NCI-H82 (cell line): ENCODE data around the gene PDZD8.
"Not testable (repeated sequence)": the region's sequence is repeated elsewhere in the genome, so short reads cannot be mapped to it uniquely, and the experiment has no call there.

Experiments used
- DNase-seq: peaks from one replicate; lab custom pipeline; 2025; lab: John Stamatoyannopoulos, UW

Gene PDZD8

GRCh38 chr10:117254774-117255735 is 120.2 kb downstream of the PDZD8 start:
- no peak for DNase-seq

GRCh38 chr10:117254338-117254737 is 120.9 kb downstream of the PDZD8 start:
- DNase-seq, result no peak

DNA sequence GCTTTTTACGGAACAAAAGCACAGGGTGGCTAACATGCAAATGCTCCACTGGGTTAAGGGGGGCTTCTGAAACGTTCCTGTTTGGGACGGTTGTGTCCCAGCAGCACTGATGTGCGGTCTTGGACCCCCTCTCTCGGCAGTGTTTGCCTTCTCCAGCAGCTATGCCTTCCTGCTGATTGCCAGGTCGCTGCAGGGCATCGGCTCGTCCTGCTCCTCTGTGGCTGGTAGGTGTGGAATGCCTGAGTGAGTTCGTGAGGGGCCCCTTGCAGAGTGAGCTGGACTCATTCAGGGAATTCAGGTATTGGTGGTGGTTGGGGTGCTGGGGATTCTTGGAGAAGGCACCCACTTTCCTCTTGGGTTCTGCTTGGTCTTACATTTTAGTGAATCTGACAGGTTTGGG is 121.3 kb downstream of the PDZD8 start:
- DNase-seq, result no peak

- DNase-seq, result no peak
Observed at GRCh38 chr10:117250411-117250810, 124.8 kb downstream of the PDZD8 start.

DNA sequence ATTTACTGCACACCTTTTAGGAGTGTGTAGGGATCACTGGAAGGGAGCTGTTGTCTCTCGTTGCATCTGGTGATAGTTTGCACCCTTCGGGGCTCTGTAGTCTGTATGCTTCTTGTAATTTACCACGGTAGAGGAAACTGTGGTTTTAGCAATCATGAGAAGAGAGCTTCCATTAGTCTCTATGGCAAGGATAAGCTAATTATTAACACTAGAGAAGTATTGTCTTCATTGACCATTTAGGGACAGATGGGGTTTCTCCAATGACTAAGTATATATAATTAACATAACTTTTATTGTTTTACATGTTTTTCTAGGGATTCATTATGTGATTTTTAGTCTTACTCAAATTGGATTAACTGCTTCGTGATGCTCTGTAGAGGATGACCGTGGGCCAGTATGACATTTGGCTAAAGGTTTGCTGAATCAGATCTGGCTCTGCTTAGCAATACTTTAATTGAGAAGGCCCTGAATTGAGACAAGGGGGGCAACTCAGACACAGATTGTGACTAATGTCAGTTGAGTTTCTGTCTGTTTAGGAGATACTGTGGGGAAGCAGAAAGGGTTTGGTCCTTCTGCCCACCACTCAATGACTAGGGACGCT is 125.6 kb downstream of the PDZD8 start:
- DNase-seq, result no peak

- no peak for DNase-seq
Observed at GRCh38 chr10:117248750-117249465, 126.3 kb downstream of the PDZD8 start.

DNA sequence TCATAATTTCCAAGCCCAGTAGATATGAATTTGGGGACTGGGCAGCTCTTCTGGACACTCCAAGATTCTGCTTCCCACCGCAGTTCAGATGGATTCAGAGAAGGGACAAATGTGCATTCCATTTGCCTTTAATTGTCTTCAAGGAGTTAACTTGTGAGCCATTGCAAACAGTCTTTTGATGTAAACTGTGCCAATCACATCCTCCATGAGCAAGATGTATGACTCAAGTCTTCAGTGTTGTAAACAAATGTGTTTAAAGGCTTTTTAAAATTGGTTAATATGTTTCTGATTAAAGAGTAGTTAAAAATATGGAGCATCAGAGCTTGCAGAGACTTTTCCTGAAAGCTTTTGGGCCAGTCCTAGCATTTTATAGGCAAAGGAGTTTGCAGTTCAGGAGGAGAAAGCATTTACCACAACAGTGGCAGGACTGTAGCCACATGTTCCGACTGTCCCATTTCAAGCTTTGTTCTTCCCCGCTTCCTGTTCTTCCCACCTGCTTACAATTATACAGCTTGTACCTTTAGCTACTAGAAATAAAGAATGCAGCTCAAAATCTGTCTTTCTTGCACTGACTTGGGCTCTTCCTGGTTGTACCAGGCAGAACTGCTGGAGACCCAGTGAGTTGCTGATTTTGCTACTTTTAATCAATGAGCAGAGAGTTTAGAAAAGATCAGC is 128.1 kb downstream of the PDZD8 start:
- no peak for DNase-seq

GRCh38 chr10:117242463-117242832 is 132.8 kb downstream of the PDZD8 start:
- DNase-seq, result no peak

- DNase-seq, result no peak
Observed at GRCh38 chr10:117241541-117242462, 133.4 kb downstream of the PDZD8 start.

DNA sequence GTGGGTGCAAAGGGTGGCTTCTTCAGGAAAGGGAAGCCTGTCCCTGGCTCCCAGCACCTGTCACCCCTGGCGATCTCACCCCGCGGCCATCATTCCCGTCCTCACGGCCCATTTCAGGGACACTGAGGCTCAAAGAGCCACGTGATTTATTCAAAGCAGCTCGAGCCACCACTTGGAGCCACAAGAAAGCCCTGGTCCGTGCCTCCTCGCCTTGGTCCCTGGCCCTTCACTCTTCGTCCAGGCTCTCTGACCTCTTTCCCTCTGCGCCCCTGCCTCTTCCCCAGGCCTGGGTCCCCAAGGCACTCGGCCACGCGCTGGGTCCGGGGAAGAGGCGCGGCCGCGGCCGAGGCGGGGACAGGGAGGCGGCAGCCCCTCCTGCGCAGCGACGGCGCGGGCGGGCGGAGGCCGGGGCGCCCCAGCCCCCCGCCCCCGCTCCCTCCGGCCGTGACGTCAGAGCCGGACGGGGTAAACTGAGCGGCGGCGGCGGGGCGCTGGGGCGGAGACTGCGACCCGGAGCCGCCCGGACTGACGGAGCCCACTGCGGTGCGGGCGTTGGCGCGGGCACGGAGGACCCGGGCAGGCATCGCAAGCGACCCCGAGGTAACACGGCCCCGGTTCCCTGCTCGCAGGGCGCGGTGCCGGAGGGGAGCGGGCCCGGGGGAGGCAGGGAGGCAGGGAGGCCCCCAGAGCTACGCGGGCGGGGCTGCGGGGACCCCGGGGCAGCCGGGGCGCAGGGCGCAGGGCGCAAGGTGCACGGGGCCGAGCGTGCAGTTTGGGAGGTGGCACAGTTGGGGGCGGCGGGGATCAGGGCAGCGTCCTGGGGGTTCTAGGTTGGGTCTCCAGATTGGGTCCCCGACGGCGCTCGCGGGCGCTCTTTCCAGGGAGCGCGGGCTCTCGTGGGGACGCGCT is 134.4 kb downstream of the PDZD8 start, which contains the start of gene SLC18A2:
Gene SLC18A2, plus strand, starts transcription at position 494 of the 909 bp plus-strand sequence. CDS start 580 bp downstream, outside the sequence.
- no peak for DNase-seq

DNA sequence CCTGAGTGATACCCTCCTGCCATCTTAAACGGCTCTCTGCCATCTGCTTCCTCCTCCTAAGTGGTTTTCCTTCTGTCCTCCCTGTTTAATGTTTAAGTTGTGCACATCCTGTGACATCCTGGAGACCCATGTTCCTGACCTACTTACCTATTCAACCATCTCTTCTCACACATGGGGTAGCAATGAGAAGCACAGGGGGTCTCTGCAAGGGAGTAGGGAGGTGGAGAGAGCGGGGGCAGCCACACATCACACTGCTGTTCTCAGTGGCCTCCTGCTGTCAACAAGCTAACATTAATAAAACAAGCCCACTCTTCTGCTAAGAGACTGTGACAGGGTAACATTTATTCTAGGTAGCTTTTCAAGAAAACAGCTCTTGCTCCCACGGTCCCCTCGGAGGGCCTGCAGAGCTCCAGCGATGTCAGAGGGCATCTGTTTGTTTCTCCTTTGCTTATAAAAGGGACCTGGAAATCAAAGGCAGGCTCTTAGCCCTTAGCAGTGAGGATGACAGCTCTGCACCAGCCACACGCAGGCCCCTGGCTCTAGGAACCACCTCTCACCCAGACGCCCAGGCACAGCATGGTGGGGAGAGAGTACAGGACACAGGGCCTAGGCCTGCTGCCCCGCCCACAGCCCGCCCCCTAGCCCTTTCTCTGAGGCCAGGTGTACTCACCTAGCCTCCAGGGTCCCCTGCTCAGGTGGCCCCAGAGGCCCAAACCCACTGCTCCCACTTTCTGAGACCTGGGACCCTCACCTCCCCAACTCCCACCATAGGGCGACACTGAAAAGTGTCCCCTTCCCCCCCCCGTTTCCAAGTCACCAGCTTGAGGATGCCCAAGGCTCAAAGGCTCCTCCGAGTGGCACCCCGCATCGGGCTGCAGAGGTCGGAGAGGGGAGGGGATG is 135.3 kb downstream of the PDZD8 start:
- DNase-seq, result no peak

GRCh38 chr10:117239051-117239450 is 136.2 kb downstream of the PDZD8 start:
- no peak for DNase-seq

- DNase-seq, result no peak
Observed at GRCh38 chr10:117237401-117237991, 137.7 kb downstream of the PDZD8 start.

DNA sequence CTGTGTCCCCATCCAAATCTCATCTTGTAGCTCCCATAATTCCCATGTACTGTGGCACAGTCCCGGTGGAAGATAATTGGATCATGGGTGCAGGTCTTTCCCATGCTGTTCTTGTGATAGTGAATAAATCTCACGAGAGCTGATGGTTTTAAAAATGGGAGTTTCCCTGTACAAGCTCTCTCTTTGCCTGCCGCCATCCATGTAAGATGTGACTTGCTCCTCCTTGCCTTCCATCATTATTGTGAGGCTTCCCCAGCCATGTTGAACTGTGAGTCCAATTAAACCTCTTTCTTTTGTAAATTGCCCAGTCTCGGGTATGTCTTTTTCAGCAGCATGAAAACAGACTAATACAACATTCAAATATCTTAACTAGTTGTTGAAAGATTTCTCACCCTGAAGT is 145.1 kb downstream of the PDZD8 start:
- not testable (repeated sequence) for DNase-seq

- DNase-seq, result no peak
Observed at GRCh38 chr10:117228210-117228609, 147.0 kb downstream of the PDZD8 start.
